ENCODE measurements around the gene ANGEL1. TPM values are rescaled to one million over a fixed set of nuclear protein-coding genes. Genes with fewer than 3 reads are reported as not detected.

Gene ANGEL1
- total RNA-seq = 10 to 100 TPM in 5 of 6 experiments, 1 to 10 TPM in 1; 9.3 to 17.8 (median 14.4) TPM
- long read RNA-seq, partial matches to known transcripts = 0 of 1 reads
- long read RNA-seq, other reads (novel, unspliced or antisense) = 1 of 1 reads

- H3K36me3 ChIP-seq = peaks cover 0 to 4% (median under 1%) of the 10 kb centered on the region in 4 donors
- H3K4me3 ChIP-seq = peak within 1 kb of the TSS; percentile 52 to 73 (median 63)
- no peaks in the 10 kb centered on the region for H3K27me3 ChIP-seq
- H3K4me1 ChIP-seq = peaks cover 0 to 11% (median 4%) of the 10 kb centered on the region in 4 donors
- intact Hi-C loops (cut with DNase I) = no loop called here
- WGBS (ENCODE audit: insufficient coverage, low coverage, low lambda C conversion rate, missing lambda C conversion rate) = 16% methylated on average over 16 of the region's 69 CpGs
- peak; percentile 88 to 94 (median 93) for ATAC-seq
- H3K9me3 ChIP-seq = no peaks in the 10 kb centered on the region
- TF ChIP-seq CTCF (IDR thresholded peaks at IDR 0.05) (no peak), POLR2A (IDR thresholded peaks at IDR 0.05) (peak; percentile 96)
- DNase-seq = peak; percentile 97 to 99 (median 98)
- peak within 1 kb of the TSS; percentile 94 to 96 (median 94) for H3K27ac ChIP-seq
These were observed at the start of gene ANGEL1 for GRCh38 chr14:76812422-76813383. TSS of gene ANGEL1 (minus strand) at chr14:76812882. CDS start at chr14:76812827, 55 bp downstream.

GRCh38 chr14:76861574-76862255 is 49.0 kb upstream of the ANGEL1 start:
- TF ChIP-seq CTCF (IDR thresholded peaks at IDR 0.05) = no peak

GRCh38 chr14:76856769-76857168 is 44.1 kb upstream of the ANGEL1 start:
- Histone ChIP-seq H3K27ac (no peak overlapping the region), H3K9me3 (no peaks in the 10 kb centered on the region), H3K36me3 (no peaks in the 10 kb centered on the region), H3K27me3 (no peaks in the 10 kb centered on the region), H3K4me1 (no peaks in the 10 kb centered on the region), H3K4me3 (no peak overlapping the region)
- TF ChIP-seq CTCF (IDR thresholded peaks at IDR 0.05) (no peak), POLR2A (IDR thresholded peaks at IDR 0.05) (no peak)
- DNase-seq = no peak
- 36% methylated on average over 1 of the region's 1 CpG for WGBS (ENCODE audit: insufficient coverage, low coverage, low lambda C conversion rate, missing lambda C conversion rate)
- no peak for ATAC-seq
- intact Hi-C loops (cut with DNase I) = no loop called here

More at GRCh38 chr14:76861574-76862255, 49.0 kb upstream of the ANGEL1 start:
- WGBS (ENCODE audit: insufficient coverage, low coverage, low lambda C conversion rate, missing lambda C conversion rate) = 66% methylated on average over 8 of the region's 10 CpGs
- H3K4me1 ChIP-seq = no peaks in the 10 kb centered on the region
- H3K4me3 ChIP-seq = no peak overlapping the region
- H3K27ac ChIP-seq = no peak overlapping the region
- H3K36me3 ChIP-seq = no peaks in the 10 kb centered on the region
- DNase-seq (no peak), ATAC-seq (no peak)
- no peaks in the 10 kb centered on the region for H3K9me3 ChIP-seq
- H3K27me3 ChIP-seq = no peaks in the 10 kb centered on the region
- intact Hi-C loops (cut with DNase I) = no loop called here

GRCh38 chr14:76855066-76855465 is 42.4 kb upstream of the ANGEL1 start:
- Histone ChIP-seq H3K4me3 (no peak overlapping the region), H3K27ac (no peak overlapping the region), H3K36me3 (no peaks in the 10 kb centered on the region), H3K27me3 (no peaks in the 10 kb centered on the region), H3K9me3 (no peaks in the 10 kb centered on the region), H3K4me1 (no peaks in the 10 kb centered on the region)
- intact Hi-C loops (cut with DNase I) = no loop called here
- DNase-seq = no peak
- TF ChIP-seq CTCF (IDR thresholded peaks at IDR 0.05) (no peak), POLR2A (IDR thresholded peaks at IDR 0.05) (no peak)
- 90% methylated on average over 2 of the region's 2 CpGs for WGBS (ENCODE audit: insufficient coverage, low coverage, low lambda C conversion rate, missing lambda C conversion rate)
- ATAC-seq = no peak
